K562 (cell line): ENCODE results near the gene ADAMTS10. TPM values are rescaled to one million over a fixed set of nuclear protein-coding genes. Genes with fewer than 3 reads are reported as not detected.

Source experiments
- ATAC-seq: fragments of 200-7000 bp; cut with Tn5 transposase; 3 replicates; pipeline ENCODE4 v1.9.1; 2020; ENCODE audit warnings: moderate library complexity
- BruUV-seq: library from RNA; stranded (reverse); fragments of 400-500 nt; replicated peaks from 2 replicates; lab custom pipeline; 2021; lab: Mats Ljungman, UMichigan
- CTCF ChIA-PET: fragments of 300-600 bp; formaldehyde crosslinking; extraction: SDS; loops from one replicate; lab custom pipeline; 2021; ENCODE audit warnings: low intra/inter-chr PET ratio; lab: Yijun Ruan, JAX
- POLR2A ChIA-PET: fragments of 300-600, 350-650 bp; sonication (Branson Sonifier 250); formaldehyde crosslinking; extraction: SDS; loops from one replicate; lab custom pipeline; 2021; ENCODE audit warnings: antibody characterized with exemption, inconsistent platforms; lab: Yijun Ruan, JAX
- DNase-seq, 4 experiments: peaks; one replicate each; pipeline versions ENCODE4 v3.0.0 to v3.0.0-alpha.2; 2011 to 2018; ENCODE audit warnings: low spot score in 3 of 4, mixed read lengths in 3 of 4; ENCODE audit errors: extremely low read depth in 1 of 4
- FAIRE-seq: peaks from 2 replicates; lab custom pipeline; 2011; peaks lifted over from hg19 to GRCh38; lab: Jason Lieb, UNC
- H2AFZ ChIP-seq: 2 replicates; pipeline ENCODE4 v1.6.0; 2011; ENCODE audit warnings: low read depth, low read length, control low read depth, inconsistent platforms
- H3K27ac ChIP-seq: fragments of 200-600 bp; 3 replicates; pipeline ENCODE4 v1.8.0; 2011; ENCODE audit warnings: low read depth, mild to moderate bottlenecking, control low read depth, inconsistent platforms, low read length, moderate library complexity, mixed read lengths; ENCODE audit errors: extremely low read depth
- H3K27me3 ChIP-seq, 2 experiments: fragments of 300-600 bp in 1 of 2; 2 replicates in 1 of 2; 3 replicates in 1 of 2; pipeline versions ENCODE4 v1.6.0 to v1.8.0; 2011; ENCODE audit warnings: inconsistent platforms in 2 of 2, low read length in 2 of 2, mild to moderate bottlenecking in 1 of 2, mixed read lengths in 1 of 2, moderate library complexity in 1 of 2; ENCODE audit not compliant: control insufficient read depth in 2 of 2, insufficient read depth in 2 of 2
- H3K36me3 ChIP-seq: fragments of 300-600 bp; 3 replicates; pipeline ENCODE4 v1.8.0; 2011; ENCODE audit warnings: mild to moderate bottlenecking, low read length, inconsistent platforms; ENCODE audit not compliant: control insufficient read depth, insufficient read depth
- H3K4me1 ChIP-seq, 2 experiments: fragments of 200-600 bp in 1 of 2; replicated peaks in 1 of 2; 2 replicates in 1 of 2; 3 replicates in 1 of 2; pipeline versions ENCODE4 v1.5.1 to v1.8.0; 2011; ENCODE audit warnings: inconsistent platforms in 2 of 2, low read length in 2 of 2, mild to moderate bottlenecking in 1 of 2, mixed read lengths in 1 of 2, moderate library complexity in 1 of 2; ENCODE audit not compliant: control insufficient read depth in 2 of 2, insufficient read depth in 2 of 2
- H3K4me2 ChIP-seq: 2 replicates; pipeline ENCODE4 v1.6.1; 2011; ENCODE audit warnings: low read length, control low read depth, inconsistent platforms, mixed read lengths; ENCODE audit not compliant: insufficient read depth
- H3K4me3 ChIP-seq: fragments of 200-600 bp; sonication (generic), shearing (Covaris generic); 2 replicates; pipeline ENCODE4 v1.5.1; 2016; ENCODE audit warnings: control low read depth, inconsistent platforms
- H3K79me2 ChIP-seq: fragments of 200-600 bp; 3 replicates; pipeline ENCODE4 v1.8.0; 2011; ENCODE audit warnings: low read length, inconsistent platforms; ENCODE audit not compliant: control insufficient read depth, insufficient read depth
- H3K9ac ChIP-seq, 2 experiments: 2 replicates each; pipeline versions ENCODE4 v1.6.0 to v1.6.1; 2011; ENCODE audit warnings: low read depth in 2 of 2, low read length in 2 of 2, control low read depth in 1 of 2, inconsistent platforms in 1 of 2, mild to moderate bottlenecking in 1 of 2, mixed read lengths in 1 of 2; ENCODE audit not compliant: insufficient read depth in 1 of 2
- H3K9me1 ChIP-seq: one replicate; pipeline ENCODE4 v1.6.0; 2011; ENCODE audit warnings: inconsistent platforms, mild to moderate bottlenecking, low read length, moderate library complexity; ENCODE audit not compliant: control insufficient read depth, insufficient read depth
- H3K9me3 ChIP-seq: replicated peaks from 2 replicates; pipeline ENCODE4 v1.5.1; 2011; ENCODE audit warnings: low read depth, low read length, inconsistent platforms; ENCODE audit not compliant: control insufficient read depth, insufficient read depth
- H4K20me1 ChIP-seq: replicated peaks from 2 replicates; pipeline ENCODE4 v1.6.1; 2011; ENCODE audit warnings: low read length, inconsistent platforms, mixed read lengths; ENCODE audit not compliant: control insufficient read depth, insufficient read depth
- CHD4 ChIP-seq: fragments of 200-600 bp; sonication (generic); IDR thresholded peaks from 3 replicates; pipeline ENCODE4 v1.6.1; 2012; ENCODE audit warnings: low read depth, mild to moderate bottlenecking, mixed read lengths, low read length, inconsistent platforms; ENCODE audit not compliant: insufficient read depth, insufficient replicate concordance, poor library complexity, severe bottlenecking
- ERF ChIP-seq: fragments of 450-650 bp; formaldehyde crosslinking; IDR thresholded peaks from 2 replicates; pipeline ENCODE4 v1.4.0; 2020; ENCODE audit warnings: mild to moderate bottlenecking, mixed read lengths
- WGBS: fragments of 100-300 bp; shearing (Covaris generic); methylation state at CpG from one replicate; pipeline ENCODE4 v1.1.6; 2016; ENCODE audit warnings: low coverage, mixed read lengths; ENCODE audit not compliant: insufficient coverage; ENCODE audit errors: missing lambda C conversion rate; 5-methylcytosine and 5-hydroxymethylcytosine counted together
- in situ Hi-C: fragments of 300-500 bp; cut with MboI; formaldehyde crosslinking; loops from 4 replicates; pipeline ENCODE4 v1.15.0; 2018; ENCODE audit warnings: inconsistent platforms, mixed read lengths
- intact Hi-C: fragments of 100-400 bp; cut with micrococcal nuclease; formaldehyde crosslinking; loops from 2 replicates; pipeline ENCODE4 v1.14.2; 2022
- polyA plus RNA-seq, 8 experiments: library from polyadenylated mRNA; depleted of rRNA in 4 of 8; stranded (reverse) in 5 of 8; unstranded in 3 of 8; fragments of >200 nt; fragmentation: Nextera tagmentation in 2 of 8; fragmentation: Illumina TruSeq in 1 of 8; extraction: Ambion mirVana in 2 of 8; extraction: Trizol in 1 of 8; gene quantifications; 2 replicates each; pipeline versions ENCODE4 v1.2.1 to v1.2.3, GENCODE V29; 2011 to 2014; ENCODE audit warnings: inconsistent platforms in 1 of 8, missing spikeins in 1 of 8
- total RNA-seq, 7 experiments: library from RNA; depleted of rRNA in 6 of 7; stranded (reverse); fragments of >200 nt in 6 of 7; fragmentation: Illumina TruSeq in 2 of 7; extraction: Trizol in 2 of 7; gene quantifications; 2 replicates each; pipeline versions ENCODE4 v1.2.1 to v1.2.3, GENCODE V29; 2011 to 2021; ENCODE audit warnings: low replicate concordance in 1 of 7
- TF ChIP-seq, protein P1 (sequence below), 3 experiments: fragments of 200-800 bp in 1 of 3; fragments of 250-450 bp in 1 of 3; fragments of 450-650 bp in 1 of 3; sonication (Bioruptor Pico) in 1 of 3; sonication (Bioruptor generic) in 1 of 3; formaldehyde crosslinking in 1 of 3; IDR thresholded peaks; 2 replicates each; pipeline versions ENCODE4 v1.6.1 to v1.8.0; 2016 to 2022; ENCODE audit warnings: mild to moderate bottlenecking in 2 of 3, missing genetic modification characterization in 2 of 3, missing compliant biosample characterization in 1 of 3, moderate library complexity in 1 of 3
- TF ChIP-seq, protein P2 (sequence below), 2 experiments: fragments of 200-800 bp in 1 of 2; sonication (Bioruptor generic) in 1 of 2; sonication (generic) in 1 of 2; formaldehyde crosslinking in 1 of 2; IDR thresholded peaks in 1 of 2; conservative IDR thresholded peaks in 1 of 2; 2 replicates each; pipeline versions ENCODE4 v1.5.0 to v1.6.1; 2016 to 2020; ENCODE audit warnings: missing compliant biosample characterization in 1 of 2, missing genetic modification characterization in 1 of 2, missing genetic modification reagents in 1 of 2

Gene ADAMTS10
- total and polyA plus RNA-seq, 9 of the 15 experiments (the other 6 are each of a cell fraction or from before 2014, with no cell fraction given), result 0.33 to 1.8 (median 0.57) TPM; not detected in 4

DNA sequence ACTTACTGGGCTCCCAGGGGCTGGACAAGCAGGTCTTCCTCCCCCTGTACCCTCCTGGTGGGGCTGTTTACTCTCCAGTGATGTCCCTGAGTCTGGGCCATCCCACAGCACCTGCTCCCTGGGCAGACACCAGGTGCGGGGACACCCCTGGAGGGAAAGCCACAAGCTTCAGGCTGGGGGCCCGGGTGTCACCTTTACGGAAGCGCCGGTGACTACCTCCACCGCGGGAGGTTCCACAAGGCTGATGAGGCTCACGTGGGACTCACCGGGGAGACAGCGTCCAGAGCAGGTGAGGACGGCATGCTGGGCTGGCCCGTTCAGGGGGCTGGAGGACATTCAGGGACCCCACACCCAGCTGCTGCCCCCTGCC is 44.8 kb upstream of the ADAMTS10 start:
- no peak overlapping the region for H3K27ac ChIP-seq
- POLR2A ChIA-PET, result no interaction called here
- TF ChIP-seq, protein P1, sequence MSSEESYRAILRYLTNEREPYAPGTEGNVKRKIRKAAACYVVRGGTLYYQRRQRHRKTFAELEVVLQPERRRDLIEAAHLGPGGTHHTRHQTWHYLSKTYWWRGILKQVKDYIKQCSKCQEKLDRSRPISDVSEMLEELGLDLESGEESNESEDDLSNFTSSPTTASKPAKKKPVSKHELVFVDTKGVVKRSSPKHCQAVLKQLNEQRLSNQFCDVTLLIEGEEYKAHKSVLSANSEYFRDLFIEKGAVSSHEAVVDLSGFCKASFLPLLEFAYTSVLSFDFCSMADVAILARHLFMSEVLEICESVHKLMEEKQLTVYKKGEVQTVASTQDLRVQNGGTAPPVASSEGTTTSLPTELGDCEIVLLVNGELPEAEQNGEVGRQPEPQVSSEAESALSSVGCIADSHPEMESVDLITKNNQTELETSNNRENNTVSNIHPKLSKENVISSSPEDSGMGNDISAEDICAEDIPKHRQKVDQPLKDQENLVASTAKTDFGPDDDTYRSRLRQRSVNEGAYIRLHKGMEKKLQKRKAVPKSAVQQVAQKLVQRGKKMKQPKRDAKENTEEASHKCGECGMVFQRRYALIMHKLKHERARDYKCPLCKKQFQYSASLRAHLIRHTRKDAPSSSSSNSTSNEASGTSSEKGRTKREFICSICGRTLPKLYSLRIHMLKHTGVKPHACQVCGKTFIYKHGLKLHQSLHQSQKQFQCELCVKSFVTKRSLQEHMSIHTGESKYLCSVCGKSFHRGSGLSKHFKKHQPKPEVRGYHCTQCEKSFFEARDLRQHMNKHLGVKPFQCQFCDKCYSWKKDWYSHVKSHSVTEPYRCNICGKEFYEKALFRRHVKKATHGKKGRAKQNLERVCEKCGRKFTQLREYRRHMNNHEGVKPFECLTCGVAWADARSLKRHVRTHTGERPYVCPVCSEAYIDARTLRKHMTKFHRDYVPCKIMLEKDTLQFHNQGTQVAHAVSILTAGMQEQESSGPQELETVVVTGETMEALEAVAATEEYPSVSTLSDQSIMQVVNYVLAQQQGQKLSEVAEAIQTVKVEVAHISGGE (CRISPR knock-in tag; IDR thresholded peaks at IDR 0.05), result no peak
- TF ChIP-seq CHD4 (peak; percentile 38), ERF (CRISPR knock-in tag) (peak; percentile 23; the same call in 1 of the 2 replicates)
- TF ChIP-seq, protein P2, sequence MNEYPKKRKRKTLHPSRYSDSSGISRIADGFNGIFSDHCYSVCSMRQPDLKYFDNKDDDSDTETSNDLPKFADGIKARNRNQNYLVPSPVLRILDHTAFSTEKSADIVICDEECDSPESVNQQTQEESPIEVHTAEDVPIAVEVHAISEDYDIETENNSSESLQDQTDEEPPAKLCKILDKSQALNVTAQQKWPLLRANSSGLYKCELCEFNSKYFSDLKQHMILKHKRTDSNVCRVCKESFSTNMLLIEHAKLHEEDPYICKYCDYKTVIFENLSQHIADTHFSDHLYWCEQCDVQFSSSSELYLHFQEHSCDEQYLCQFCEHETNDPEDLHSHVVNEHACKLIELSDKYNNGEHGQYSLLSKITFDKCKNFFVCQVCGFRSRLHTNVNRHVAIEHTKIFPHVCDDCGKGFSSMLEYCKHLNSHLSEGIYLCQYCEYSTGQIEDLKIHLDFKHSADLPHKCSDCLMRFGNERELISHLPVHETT (CRISPR knock-in tag; conservative IDR thresholded peaks at IDR 0.05 in 1 of 2, IDR thresholded peaks at IDR 0.05 in 1 of 2), result peak in 1 of 2 experiments; percentile 21; a peak in 1 of 4 replicates
- TF ChIP-seq, all 486 proteins: peak for 3
- H3K9me1 ChIP-seq, result no peaks in the 10 kb centered on the region
- FAIRE-seq (no peak), DNase-seq (peak in 2 of 4 experiments; percentile 21), ATAC-seq (peak; percentile 38)
- in situ Hi-C loops, result loop anchor here (5.0 kb wide), 1 partner anchor 37 kb away; no protein-coding TSS in a partner anchor
- intact Hi-C loops, result no loop called here
- H2AFZ ChIP-seq, result no peak overlapping the region
- no peaks in the 10 kb centered on the region for H3K36me3 ChIP-seq
- peaks cover 0 to 6% of the 10 kb centered on the region in 2 experiments; a peak in 3 of 5 replicates for H3K4me1 ChIP-seq
- H3K4me3 ChIP-seq, result no peak overlapping the region
- H3K27me3 ChIP-seq, result peaks cover 0 to 20% of the 10 kb centered on the region in 2 experiments; a peak in 3 of 5 replicates
- H3K4me2 ChIP-seq, result no peak overlapping the region
- H3K9me3 ChIP-seq, result no peaks in the 10 kb centered on the region
- no peaks in the 10 kb centered on the region for H3K79me2 ChIP-seq
- no peaks in the 10 kb centered on the region for H4K20me1 ChIP-seq
- H3K9ac ChIP-seq, result no peak overlapping the region
- CTCF ChIA-PET, result interaction anchor here (0.6 to 4.4 kb wide), 5 partner anchors 35 to 1141 kb away, joined by 3 to 50 read pairs (median 3); no protein-coding TSS in a partner anchor
- BruUV-seq, result no TSS peak
- WGBS, result 0% methylated on average over 9 of the region's 12 CpGs
